ENCODE measurements around the gene PXMP2. TPM values are rescaled to one million over a fixed set of nuclear protein-coding genes. Genes with fewer than 3 reads are reported as not detected.
A peak's percentile ranks its signal among the peaks of the same experiment; 100 is the strongest.

PXMP2 gene
- total RNA-seq (2014; rRNA removed; shearing (Covaris generic)): 39.6 and 55.4 TPM in 2 replicates

GRCh38 chr12:132687211-132688164 is at the start of gene PXMP2, which contains the start of gene POLE:
PXMP2 (plus strand) TSS chr12:132687587; CDS start chr12:132687671, 84 bp downstream.
POLE (minus strand) TSS chr12:132687342; CDS start chr12:132687315, 27 bp downstream.

DNA sequence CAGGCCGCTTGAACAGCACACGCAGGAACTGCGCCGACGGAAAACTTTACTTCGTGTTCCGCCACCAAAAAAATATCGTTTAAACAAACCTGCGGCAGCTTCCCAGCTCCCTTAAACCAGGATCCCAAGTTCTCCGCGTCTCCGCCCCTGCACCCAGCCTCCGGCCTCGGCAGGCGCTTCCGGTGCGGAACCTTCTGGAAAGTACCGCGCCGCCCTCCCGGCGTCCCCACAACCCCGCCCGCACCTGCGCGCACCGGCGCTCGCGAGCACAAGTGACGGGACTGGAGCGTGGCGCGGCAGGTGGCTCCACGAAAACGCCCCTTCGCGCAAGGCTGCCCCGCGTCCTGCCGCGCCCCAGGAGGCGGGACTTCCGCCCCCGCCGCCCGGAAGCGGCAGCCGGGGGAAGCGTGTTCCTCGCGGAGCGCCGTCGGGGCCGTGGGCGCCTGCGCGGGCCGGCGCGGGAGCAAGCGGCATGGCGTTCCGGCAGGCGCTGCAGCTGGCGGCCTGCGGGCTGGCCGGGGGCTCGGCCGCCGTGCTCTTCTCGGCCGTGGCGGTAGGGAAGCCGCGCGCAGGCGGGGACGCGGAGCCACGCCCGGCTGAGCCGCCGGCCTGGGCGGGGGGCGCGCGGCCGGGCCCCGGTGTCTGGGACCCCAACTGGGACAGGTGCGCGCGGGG is 23.2 kb downstream of the PXMP2 start, which contains the start of gene PGAM5:
Gene PGAM5, plus strand, starts transcription at position 438 of the 675 bp plus-strand sequence. Its CDS starts 35 bp downstream, at position 473.

Small RNA genes lying within 50 kb of the gene (small RNA-seq; reads per million reads assigned to genes)
- 1.3 reads per million, percentile 63 among the genes with 10 or more reads in this experiment for gene RNA5SP379

Other genes starting within 250 kb of the PXMP2 start
- gene FBRSL1, start 197.4 kb upstream of the PXMP2 start, total RNA-seq (2014; rRNA removed; shearing (Covaris generic)): 11.3 and 17.9 TPM in 2 replicates
- gene LRCOL1, start 77.0 kb upstream of the PXMP2 start, total RNA-seq (2014; rRNA removed; shearing (Covaris generic)): 0.19 TPM in 1 of 2 replicates, not detected in the other
- not detected in 2 replicates for gene P2RX2, start 68.8 kb upstream of the PXMP2 start, total RNA-seq (2014; rRNA removed; shearing (Covaris generic))
- gene POLE, start 245 bp upstream of the PXMP2 start, total RNA-seq (2014; rRNA removed; shearing (Covaris generic)): 84.5 and 95.1 TPM in 2 replicates
- 81.7 and 104 TPM in 2 replicates for gene PGAM5, start 23.3 kb downstream of the PXMP2 start, total RNA-seq (2014; rRNA removed; shearing (Covaris generic))
- gene ANKLE2, start 74.2 kb downstream of the PXMP2 start, total RNA-seq (2014; rRNA removed; shearing (Covaris generic)): 48.1 and 58.6 TPM in 2 replicates
- gene GOLGA3, start 141.3 kb downstream of the PXMP2 start, total RNA-seq (2014; rRNA removed; shearing (Covaris generic)): 74.9 and 86.3 TPM in 2 replicates
- gene CHFR, start 200.0 kb downstream of the PXMP2 start, total RNA-seq (2014; rRNA removed; shearing (Covaris generic)): 17.1 and 20.9 TPM in 2 replicates